Glomerular visceral epithelial cell (primary cell): ENCODE measurements around the gene POFUT2.

Experiments
- DNase-seq: peaks from one replicate; pipeline ENCODE4 v3.0.0-alpha.2; 2016; ENCODE audit errors: extremely low spot score

POFUT2 gene

GRCh38 chr21:45297869-45298268 is 10.2 kb upstream of the POFUT2 start:
- no peak for DNase-seq

GRCh38 chr21:45297329-45297728 is 9.6 kb upstream of the POFUT2 start:
- no peak for DNase-seq

- no peak for DNase-seq
Measured at GRCh38 chr21:45296638-45297037, 8.9 kb upstream of the POFUT2 start.

- DNase-seq = no peak
Measured at GRCh38 chr21:45295576-45296365, 8.1 kb upstream of the POFUT2 start.

- DNase-seq = peak; percentile 93
Measured at GRCh38 chr21:45294509-45295291, 7.0 kb upstream of the POFUT2 start.

- no peak for DNase-seq
Measured at GRCh38 chr21:45293726-45294401, 6.2 kb upstream of the POFUT2 start.

- no peak for DNase-seq
Measured at GRCh38 chr21:45293220-45293725, 5.6 kb upstream of the POFUT2 start.

GRCh38 chr21:45292399-45293219 is 4.9 kb upstream of the POFUT2 start:
- DNase-seq = peak; percentile 91

GRCh38 chr21:45291613-45292398 is 4.1 kb upstream of the POFUT2 start:
- no peak for DNase-seq

GRCh38 chr21:45290948-45291612 is 3.4 kb upstream of the POFUT2 start:
- DNase-seq = no peak

- no peak for DNase-seq
Measured at GRCh38 chr21:45289655-45290515, 2.2 kb upstream of the POFUT2 start.

- DNase-seq = no peak
Measured at GRCh38 chr21:45289134-45289533, 1.4 kb upstream of the POFUT2 start.

- DNase-seq = no peak
Measured at GRCh38 chr21:45288441-45288841, 746 bp upstream of the POFUT2 start.

GRCh38 chr21:45286671-45287437 is 841 bp downstream of the POFUT2 start:
- no peak for DNase-seq

GRCh38 chr21:45285266-45285931 is 2.3 kb downstream of the POFUT2 start:
- no peak for DNase-seq

GRCh38 chr21:45284456-45284741 is 3.3 kb downstream of the POFUT2 start:
- DNase-seq = no peak

- no peak for DNase-seq
Measured at GRCh38 chr21:45283611-45284455, 3.9 kb downstream of the POFUT2 start.
